ENCODE data around the gene YARS1.

- TF ChIP-seq CTCF (IDR thresholded peaks at IDR 0.05) (no peak), POLR2A (IDR thresholded peaks at IDR 0.05) (no peak)
Measured at GRCh38 chr1:32780628-32781234, 36.4 kb downstream of the YARS1 start.

Measured in lower leg skin (tissue), 3 donors.